Urinary bladder (tissue), 4 donors: ENCODE data around the gene RER1. TPM values are rescaled to one million over a fixed set of nuclear protein-coding genes. Genes with fewer than 3 reads are reported as not detected.

ENCODE experiments used
- DNase-seq: peaks from one replicate; pipeline ENCODE4 v3.0.0-alpha.2; 2015; ENCODE audit errors: extremely low spot score
- H3K27ac ChIP-seq: one replicate; pipeline ENCODE4 v1.5.1; 2013; ENCODE audit warnings: low read depth, mild to moderate bottlenecking, moderate library complexity
- H3K36me3 ChIP-seq: one replicate; pipeline ENCODE4 v1.6.1; 2013; ENCODE audit warnings: mild to moderate bottlenecking, moderate library complexity; ENCODE audit not compliant: insufficient read depth
- H3K4me1 ChIP-seq: one replicate; pipeline ENCODE4 v1.6.1; 2013; ENCODE audit warnings: mild to moderate bottlenecking, moderate library complexity; ENCODE audit not compliant: insufficient read depth
- H3K4me3 ChIP-seq: one replicate; pipeline ENCODE4 v1.5.1; 2013; ENCODE audit warnings: low read depth, low read length
- WGBS: extraction: QIAGEN DNeasy Blood & Tissue Kit; methylation state at CpG from one replicate; pipeline ENCODE4 v1.1.7; 2013; 5-methylcytosine and 5-hydroxymethylcytosine counted together
- polyA plus RNA-seq: library from polyadenylated mRNA; stranded (reverse); fragments of 200-250 nt; gene quantifications from one replicate; pipeline ENCODE4 v1.2.3, GENCODE V29; 2013
- total RNA-seq: library from RNA; depleted of rRNA; stranded (reverse); fragments of >200 nt; gene quantifications from one replicate; pipeline ENCODE4 v1.2.3, GENCODE V29; 2014
- donor health status: healthy with polysubstance abuse.
- donor health status: healthy.

RER1 gene
- total and polyA plus RNA-seq, 2 donors, result 48.1 to 79.0 TPM

DNA sequence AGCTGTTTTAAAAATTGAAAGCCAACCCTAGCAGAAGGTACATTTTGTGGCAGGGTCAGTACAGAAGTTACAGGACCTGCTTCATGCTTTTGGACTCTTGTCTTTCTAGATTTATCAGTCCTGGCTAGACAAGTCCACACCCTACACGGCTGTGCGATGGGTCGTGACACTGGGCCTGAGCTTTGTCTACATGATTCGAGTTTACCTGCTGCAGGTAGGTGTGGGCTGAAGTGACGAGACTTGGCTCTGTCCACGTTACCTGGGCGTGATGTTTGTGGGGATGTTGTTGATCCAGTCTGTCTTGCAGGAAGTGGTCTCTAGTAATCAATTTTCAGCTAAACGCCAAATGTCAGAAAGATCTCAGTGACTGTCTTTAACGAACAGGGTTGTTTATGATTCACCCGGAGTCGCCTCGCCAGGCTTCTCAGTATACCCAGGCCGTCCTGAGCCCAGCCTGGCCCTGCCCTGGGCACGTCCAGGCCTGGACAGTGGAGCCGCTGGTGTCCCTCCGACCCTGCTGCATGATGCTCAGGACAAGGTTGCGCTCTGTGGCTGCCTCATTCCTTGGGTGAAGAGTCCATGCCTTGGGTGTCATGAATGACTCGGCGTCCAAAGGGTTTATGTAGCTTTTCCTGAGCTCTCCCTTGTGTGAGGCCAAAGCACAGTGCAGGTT, 5.5 kb downstream of the RER1 start:
- no peak for DNase-seq
- no peak overlapping the region for H3K27ac ChIP-seq
- no peaks in the 10 kb centered on the region for H3K4me1 ChIP-seq
- no peak overlapping the region for H3K4me3 ChIP-seq
- 88% methylated on average over 19 of the region's 19 CpGs for WGBS
- peaks cover 5% of the 10 kb centered on the region for H3K36me3 ChIP-seq

DNA sequence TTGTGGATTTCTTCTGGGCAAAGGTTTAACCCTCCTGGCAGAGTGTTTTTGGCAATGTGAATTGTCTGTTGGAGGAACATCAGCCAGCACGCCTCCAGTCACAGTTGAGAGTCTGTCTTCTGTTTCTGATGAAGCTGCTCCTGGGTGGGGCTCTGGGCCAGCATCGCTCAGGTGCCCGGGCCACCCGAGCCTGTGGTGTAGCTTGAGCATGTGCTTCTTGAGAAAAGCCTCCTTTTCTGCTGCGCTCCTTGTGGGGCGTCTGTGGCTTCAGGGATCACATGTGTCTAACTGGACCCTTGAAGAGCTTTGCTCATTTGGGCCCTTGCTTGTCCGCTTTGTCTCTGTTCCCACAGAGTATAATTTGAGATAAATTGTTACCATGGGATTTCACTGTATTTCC, 7.2 kb downstream of the RER1 start:
- no peak overlapping the region for H3K27ac ChIP-seq
- no peak for DNase-seq
- no peak overlapping the region for H3K4me3 ChIP-seq
- H3K4me1 ChIP-seq, result no peaks in the 10 kb centered on the region
- peaks cover 5% of the 10 kb centered on the region for H3K36me3 ChIP-seq
- WGBS, result 93% methylated on average over 7 of the region's 7 CpGs

DNA sequence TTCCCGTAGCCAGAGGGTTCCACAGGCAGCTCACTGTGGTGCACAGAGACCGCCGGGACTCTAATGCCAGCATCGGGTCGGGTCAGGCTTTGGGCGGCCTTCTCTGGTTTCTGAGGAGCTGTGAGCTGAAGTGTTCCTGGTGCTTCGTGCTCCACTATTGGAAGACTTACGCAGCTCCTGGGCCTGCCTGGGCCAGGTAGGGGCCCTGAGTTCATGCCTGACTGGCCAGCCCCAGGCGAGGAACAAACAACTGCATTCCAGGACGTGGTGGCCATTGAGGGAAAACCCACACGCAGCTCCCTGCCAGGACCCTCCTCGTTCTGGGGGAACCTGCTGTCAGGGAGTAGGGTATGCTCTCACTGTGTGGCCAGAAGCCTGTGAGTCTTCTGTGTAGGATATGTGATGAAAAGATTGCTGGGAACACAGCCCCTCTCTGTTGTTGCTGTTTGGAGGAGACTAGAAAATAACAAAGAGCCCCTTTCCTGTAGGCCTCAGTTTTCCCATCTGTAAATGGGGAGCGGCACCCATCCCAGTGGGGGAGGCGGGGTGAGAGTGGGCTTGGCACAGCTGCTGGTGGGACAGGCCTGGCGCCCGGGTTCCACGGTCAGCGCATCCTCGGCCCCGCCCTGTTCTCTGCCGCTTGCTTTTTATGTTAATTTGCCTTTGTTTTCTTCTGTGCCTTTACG, 8.4 kb downstream of the RER1 start:
- Histone ChIP-seq H3K27ac (no peak overlapping the region), H3K36me3 (peaks cover 6% of the 10 kb centered on the region), H3K4me1 (no peaks in the 10 kb centered on the region), H3K4me3 (no peak overlapping the region)
- DNase-seq, result no peak
- 87% methylated on average over 22 of the region's 22 CpGs for WGBS

DNA sequence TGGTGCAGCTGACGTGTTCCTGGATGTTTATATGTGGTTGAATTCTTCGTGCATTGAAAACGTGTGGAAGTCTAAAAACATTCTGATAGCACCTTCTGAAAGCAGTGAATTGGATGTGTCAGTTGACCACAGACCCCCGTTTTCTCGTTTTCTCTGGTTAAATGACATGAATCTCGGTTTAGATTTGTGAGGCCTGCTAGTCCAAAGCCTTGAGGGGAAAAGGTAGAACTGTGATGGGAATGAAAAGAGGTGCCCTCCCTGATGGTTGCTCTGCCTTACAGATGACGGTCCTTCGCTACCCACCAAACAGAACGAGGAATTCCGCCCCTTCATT, 8.9 kb downstream of the RER1 start:
- 83% methylated on average over 10 of the region's 10 CpGs for WGBS
- H3K4me1 ChIP-seq, result no peaks in the 10 kb centered on the region
- peaks cover 6% of the 10 kb centered on the region for H3K36me3 ChIP-seq
- no peak overlapping the region for H3K27ac ChIP-seq
- no peak for DNase-seq
- no peak overlapping the region for H3K4me3 ChIP-seq

DNA sequence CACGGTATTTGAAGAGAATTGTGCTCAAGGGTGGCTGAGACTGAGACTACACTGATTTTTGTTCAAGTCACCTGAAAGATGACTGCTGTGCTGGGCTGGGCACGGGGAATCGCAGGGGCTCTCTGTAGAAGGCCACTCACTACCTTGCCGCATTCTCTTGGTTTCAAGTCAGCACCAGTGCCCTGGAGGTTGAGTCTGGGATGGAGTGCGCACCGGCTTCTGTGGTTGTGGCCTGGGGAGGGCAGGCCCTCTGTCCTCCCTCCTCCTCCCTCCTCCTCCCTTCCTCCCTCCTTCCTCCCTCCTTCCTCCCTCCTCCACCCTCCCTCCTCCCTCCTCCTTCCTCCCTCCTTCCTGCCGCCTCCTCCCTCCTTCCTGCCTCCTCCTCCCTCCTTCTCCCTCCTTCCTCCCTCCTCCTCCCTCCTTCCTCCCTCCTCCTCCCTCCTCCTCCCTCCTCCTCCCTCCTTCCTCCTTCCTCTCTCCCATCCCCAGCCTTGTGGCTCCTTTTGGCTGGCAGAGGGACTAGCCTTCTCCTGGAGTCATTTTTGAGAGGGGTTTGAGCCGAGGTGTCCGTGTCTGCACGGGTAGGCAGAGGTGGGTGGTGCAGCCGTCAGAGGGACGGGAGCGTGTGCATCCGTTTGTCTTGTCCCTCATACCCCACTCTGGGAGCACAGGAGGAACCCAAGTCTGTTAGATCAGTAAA, 9.5 kb downstream of the RER1 start:
- 85% methylated on average over 14 of the region's 14 CpGs for WGBS
- Histone ChIP-seq H3K4me1 (no peaks in the 10 kb centered on the region), H3K27ac (no peak overlapping the region), H3K36me3 (peaks cover 6% of the 10 kb centered on the region), H3K4me3 (no peak overlapping the region)
- DNase-seq, result no peak

DNA sequence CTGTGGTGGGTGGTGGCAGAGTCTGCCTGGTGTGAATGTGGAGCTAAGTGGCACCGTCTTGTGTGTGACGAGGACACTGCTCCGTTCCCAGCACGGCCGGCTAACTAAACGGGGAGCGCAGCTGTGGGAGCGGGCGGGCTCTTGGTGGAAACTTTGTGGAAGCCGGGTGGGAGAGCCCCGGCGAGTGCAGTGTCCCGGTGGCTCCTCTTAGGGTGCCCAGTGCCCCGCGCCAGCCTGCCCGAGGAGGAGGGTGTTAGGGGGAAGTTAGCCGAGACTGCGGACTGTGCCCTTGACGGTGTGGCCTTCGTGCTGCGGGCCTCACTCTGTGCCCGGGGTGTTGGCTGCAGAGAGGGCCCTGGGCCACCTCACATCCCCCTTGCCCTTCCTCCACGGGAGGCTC, 10.8 kb downstream of the RER1 start:
- H3K4me1 ChIP-seq, result no peaks in the 10 kb centered on the region
- no peak for DNase-seq
- peaks cover 6% of the 10 kb centered on the region for H3K36me3 ChIP-seq
- WGBS, result 94% methylated on average over 23 of the region's 23 CpGs
- no peak overlapping the region for H3K27ac ChIP-seq
- no peak overlapping the region for H3K4me3 ChIP-seq

DNA sequence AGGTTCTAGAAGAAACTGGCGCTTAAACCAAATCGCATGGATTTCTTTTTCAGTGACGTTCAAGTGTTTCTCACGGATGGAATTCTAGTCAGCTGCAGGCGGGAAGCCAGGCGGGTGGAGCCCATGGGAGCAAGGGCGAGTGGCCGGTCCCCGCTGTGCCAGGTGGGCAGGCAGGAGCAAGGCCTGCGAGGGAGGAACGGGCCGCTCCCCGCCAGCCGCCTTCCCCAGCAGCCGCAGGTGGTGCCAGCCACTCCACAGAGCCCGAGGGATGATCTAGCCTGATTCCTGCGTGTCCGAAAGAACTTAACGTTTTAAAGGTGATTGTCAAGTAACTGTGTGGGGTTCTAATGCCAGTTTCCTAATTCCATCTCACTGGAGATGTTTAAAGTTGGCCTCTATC, 11.6 kb downstream of the RER1 start:
- Histone ChIP-seq H3K4me1 (no peaks in the 10 kb centered on the region), H3K4me3 (no peak overlapping the region), H3K36me3 (peaks cover 4% of the 10 kb centered on the region), H3K27ac (no peak overlapping the region)
- 84% methylated on average over 19 of the region's 19 CpGs for WGBS
- no peak for DNase-seq

DNA sequence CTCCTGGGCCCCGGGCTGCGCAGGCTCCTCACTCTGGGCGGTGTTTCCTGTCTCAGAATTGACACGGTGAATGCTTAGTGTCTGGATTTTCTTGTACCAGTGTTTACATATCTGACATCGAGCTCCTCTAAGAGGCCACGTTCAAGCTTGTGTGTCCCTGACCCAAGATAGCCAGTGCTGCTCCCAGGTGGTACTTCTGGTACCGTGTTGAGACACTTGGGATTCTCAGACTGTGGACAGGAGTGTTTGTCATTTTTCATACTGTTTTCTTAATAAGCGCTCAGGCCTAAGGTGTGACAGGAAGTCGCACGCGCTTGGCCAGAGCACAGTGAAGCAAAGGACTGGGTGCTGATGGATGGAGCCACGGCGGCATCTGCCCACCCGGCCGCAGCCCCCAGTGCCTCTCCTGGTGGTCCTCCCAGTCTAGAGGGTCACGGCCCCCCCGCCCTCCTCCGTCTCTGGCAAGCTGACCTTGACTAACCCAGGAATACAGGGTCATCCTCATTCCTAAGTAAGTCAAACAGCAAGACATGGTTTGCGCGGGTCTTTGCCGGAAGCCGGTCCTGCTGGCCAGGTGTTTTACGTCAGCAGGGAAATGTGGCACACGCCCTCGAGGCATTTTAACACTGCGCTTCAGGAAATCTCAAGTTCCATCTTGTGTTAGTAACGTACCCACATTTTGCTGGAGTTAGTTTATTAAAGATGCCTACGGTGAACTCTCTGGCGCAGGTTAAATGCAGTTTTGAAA, 12.7 kb downstream of the RER1 start:
- no peak for DNase-seq
- H3K4me1 ChIP-seq, result no peaks in the 10 kb centered on the region
- WGBS, result 75% methylated on average over 29 of the region's 29 CpGs
- H3K4me3 ChIP-seq, result no peak overlapping the region
- peaks cover 1% of the 10 kb centered on the region for H3K36me3 ChIP-seq
- H3K27ac ChIP-seq, result no peak overlapping the region

DNA sequence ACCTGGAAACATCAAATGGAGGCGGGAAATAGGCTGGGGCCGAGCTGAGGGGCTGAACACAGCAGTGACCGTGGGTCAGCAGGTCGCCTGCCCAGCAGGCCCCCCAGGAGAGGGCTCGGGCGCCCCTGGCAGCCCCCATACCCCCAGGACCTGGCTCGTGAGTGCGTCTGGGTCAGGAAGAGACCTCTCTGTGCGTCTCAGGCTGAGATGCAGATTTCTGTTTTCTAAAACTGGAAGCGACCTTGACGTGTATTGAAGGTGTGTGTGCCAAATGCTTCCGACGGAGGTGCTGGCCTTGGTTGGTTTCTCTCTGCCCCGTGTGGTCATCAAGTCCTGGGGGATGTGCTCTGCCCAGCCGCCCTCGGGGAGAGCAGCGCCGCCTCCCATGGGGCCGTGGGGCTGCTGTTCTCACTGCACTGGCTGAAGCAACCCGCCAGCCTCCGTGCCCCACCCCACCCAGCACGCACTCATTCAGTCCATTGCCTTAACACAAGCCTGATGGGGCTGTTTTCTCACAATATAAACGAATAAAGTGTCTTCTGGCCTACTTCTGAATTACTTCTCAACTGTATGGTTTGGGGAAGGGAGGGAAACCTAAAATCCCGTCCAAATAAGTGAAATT, 13.4 kb downstream of the RER1 start:
- DNase-seq, result no peak
- H3K4me1 ChIP-seq, result no peaks in the 10 kb centered on the region
- H3K27ac ChIP-seq, result no peak overlapping the region
- peaks cover 1% of the 10 kb centered on the region for H3K36me3 ChIP-seq
- WGBS, result 77% methylated on average over 24 of the region's 24 CpGs
- H3K4me3 ChIP-seq, result no peak overlapping the region

DNA sequence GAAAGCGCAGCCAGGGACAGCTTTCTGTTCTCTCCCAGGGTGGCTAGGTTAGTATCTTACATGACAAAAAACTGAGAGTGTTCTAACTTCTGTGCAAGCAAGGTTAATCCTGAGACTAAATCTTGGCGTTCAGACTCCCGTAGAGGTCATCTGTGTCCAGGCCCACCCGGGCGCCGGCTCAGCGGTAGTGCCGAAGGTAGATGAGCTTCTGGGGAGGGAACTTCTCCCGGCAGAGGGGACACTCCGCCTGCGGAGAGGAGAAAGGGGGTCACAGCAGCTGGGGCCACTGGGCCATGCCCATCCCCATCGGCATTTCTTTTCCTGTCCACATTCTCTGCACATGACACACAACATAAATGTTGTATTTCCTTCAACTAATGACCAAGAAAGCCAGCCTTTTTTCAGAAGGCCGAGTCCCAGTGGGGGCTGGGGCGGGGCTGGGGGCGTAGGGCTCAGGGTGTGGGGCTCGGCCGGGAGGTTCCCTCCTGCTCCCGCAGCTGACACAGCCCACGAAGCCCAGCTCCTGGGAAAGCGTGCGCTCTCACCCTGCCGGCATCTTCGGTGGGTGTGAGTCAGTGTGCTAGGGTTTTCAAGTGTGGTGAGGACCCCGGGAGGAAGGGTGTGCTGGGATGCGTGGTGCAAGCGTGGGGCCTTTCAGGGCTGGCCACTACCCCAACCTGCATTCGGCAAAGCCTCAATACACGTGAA, 14.1 kb downstream of the RER1 start:
- WGBS, result 77% methylated on average over 28 of the region's 28 CpGs
- no peak overlapping the region for H3K4me3 ChIP-seq
- H3K4me1 ChIP-seq, result no peaks in the 10 kb centered on the region
- no peak overlapping the region for H3K27ac ChIP-seq
- H3K36me3 ChIP-seq, result peaks cover 1% of the 10 kb centered on the region
- DNase-seq, result no peak

DNA sequence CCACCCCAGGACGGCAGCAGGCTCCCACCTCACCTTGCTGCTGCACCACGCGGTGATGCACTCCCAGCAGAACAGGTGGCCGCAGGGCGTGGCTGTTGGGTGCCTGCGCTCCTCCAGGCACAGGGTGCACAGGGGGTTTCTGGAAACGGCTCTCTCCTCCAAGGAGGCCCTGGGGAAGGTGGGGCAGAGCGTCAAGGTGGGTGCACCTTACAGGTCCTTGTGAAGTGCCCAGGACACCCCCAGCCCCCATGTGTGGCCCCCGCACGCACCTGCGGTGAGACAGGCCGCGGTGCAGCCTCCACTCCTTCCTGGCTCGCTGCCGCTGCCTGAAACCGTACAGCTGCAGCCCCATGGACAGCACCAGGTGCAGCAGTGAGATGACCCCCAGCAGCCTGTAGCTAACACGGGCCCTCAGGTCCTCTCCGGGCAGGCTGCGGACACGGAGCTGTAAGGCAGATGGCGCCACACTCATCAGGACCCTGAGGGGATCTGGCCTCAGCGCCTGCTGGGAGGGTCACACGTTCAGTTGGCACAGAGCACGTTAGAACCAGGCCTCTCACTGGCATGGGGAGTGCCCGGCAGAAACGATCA, 14.9 kb downstream of the RER1 start:
- Histone ChIP-seq H3K27ac (no peak overlapping the region), H3K36me3 (peaks cover 1% of the 10 kb centered on the region), H3K4me3 (no peak overlapping the region), H3K4me1 (no peaks in the 10 kb centered on the region)
- WGBS, result 79% methylated on average over 26 of the region's 26 CpGs
- DNase-seq, result no peak

DNA sequence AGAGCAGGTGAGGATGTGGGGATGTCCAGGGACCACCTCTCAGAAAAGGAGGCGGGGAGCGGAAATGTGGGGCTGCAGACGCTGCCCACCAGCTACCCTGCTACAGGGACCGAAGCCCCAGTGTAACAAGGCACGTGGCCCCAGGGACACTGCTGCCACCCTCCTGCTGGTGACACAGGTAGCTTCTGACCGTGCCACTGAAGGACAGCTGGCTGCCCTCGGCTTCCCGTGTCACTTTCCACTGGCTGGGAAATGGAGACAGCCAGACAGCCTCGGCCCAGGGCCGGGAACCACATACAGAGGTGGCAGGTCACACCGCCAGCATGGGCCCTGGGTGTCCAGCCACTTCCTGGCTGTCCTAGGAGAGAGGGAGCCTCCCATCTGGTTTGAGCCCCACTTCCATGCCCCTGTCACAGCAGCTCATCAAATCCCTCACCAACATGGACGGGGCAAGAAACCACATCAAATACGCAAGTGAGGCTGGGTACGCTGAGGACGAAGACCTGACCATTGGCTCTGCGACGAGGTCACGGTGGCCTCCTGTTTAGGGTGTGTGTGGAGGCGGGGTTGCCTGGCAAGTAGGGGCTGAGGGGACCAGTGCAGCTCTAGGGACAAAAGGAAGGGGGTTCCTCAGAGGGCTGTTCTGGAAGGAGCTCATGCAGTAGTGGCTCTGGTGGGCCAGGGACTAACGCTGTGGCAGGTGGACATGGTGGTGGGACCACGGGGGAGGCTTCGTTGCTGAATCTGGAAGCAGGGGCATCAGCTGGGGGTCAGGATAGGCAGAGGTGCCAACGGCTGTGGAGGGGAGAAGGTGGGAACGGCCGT, 15.7 kb downstream of the RER1 start:
- 85% methylated on average over 25 of the region's 25 CpGs for WGBS
- peaks cover 1% of the 10 kb centered on the region for H3K36me3 ChIP-seq
- no peak overlapping the region for H3K27ac ChIP-seq
- H3K4me1 ChIP-seq, result no peaks in the 10 kb centered on the region
- no peak overlapping the region for H3K4me3 ChIP-seq
- no peak for DNase-seq
